Tibial nerve (tissue), 4 donors: ENCODE results near the gene FCHSD2. TPM values are rescaled to one million over a fixed set of nuclear protein-coding genes. Genes with fewer than 3 reads are reported as not detected.
"Not testable (repeated sequence)": the region's sequence is repeated elsewhere in the genome, so short reads cannot be mapped to it uniquely, and the experiment has no call there.

Source experiments
- DNase-seq, 2 donors: peaks; one replicate each; pipeline ENCODE4 v3.0.0-alpha.2; 2019; ENCODE audit warnings: low spot score in 2 of 2
- H3K27ac ChIP-seq, 4 donors: fragments of 200-600 bp; sonication (generic) in 3 of 4; one replicate each; pipeline ENCODE4 v1.5.1; 2017 to 2019; ENCODE audit warnings: mild to moderate bottlenecking in 1 of 4
- H3K27me3 ChIP-seq, 2 donors: fragments of 200-600 bp; sonication (generic) in 1 of 2; one replicate each; pipeline versions ENCODE4 v1.5.1 to v1.6.0; 2017 to 2019
- H3K36me3 ChIP-seq, 3 donors: fragments of 200-600 bp; sonication (generic); one replicate each; pipeline ENCODE4 v1.5.1; 2018 to 2019
- H3K4me1 ChIP-seq, 4 donors: fragments of 200-600 bp; sonication (generic) in 3 of 4; one replicate each; pipeline ENCODE4 v1.5.1; 2017 to 2019
- H3K4me3 ChIP-seq, 4 donors: fragments of 200-600 bp; sonication (generic) in 3 of 4; one replicate each; pipeline ENCODE4 v1.5.1; 2017 to 2019; ENCODE audit warnings: mild to moderate bottlenecking in 1 of 4, moderate library complexity in 1 of 4
- H3K9me3 ChIP-seq, 4 donors: fragments of 200-600 bp; sonication (generic) in 3 of 4; one replicate each; pipeline ENCODE4 v1.5.1; 2017 to 2019
- EP300 ChIP-seq, 2 donors: sonication (generic); formaldehyde crosslinking; IDR thresholded peaks; one replicate each; pipeline ENCODE4 v1.6.1; 2017; ENCODE audit warnings: antibody characterized with exemption in 2 of 2, mild to moderate bottlenecking in 1 of 2
- POLR2A ChIP-seq, 2 donors: fragments of 450-650 bp; IDR thresholded peaks; one replicate each; pipeline ENCODE4 v1.6.1; 2017; ENCODE audit warnings: antibody characterized with exemption in 2 of 2, mild to moderate bottlenecking in 2 of 2, moderate library complexity in 2 of 2
- WGBS, 2 donors: methylation state at CpG; one replicate each; pipeline ENCODE4 v1.1.5; 2018; 5-methylcytosine and 5-hydroxymethylcytosine counted together
- total RNA-seq, 4 donors: library from RNA; depleted of rRNA; stranded (reverse); fragments of >200 nt; gene quantifications; one replicate each; pipeline ENCODE4 v1.1.0, GENCODE V29; 2016
- TF ChIP-seq, protein P1 (sequence below), 5 experiments: fragments of 200-600 bp in 3 of 5; fragments of 450-650 bp in 2 of 5; sonication (generic) in 3 of 5; IDR thresholded peaks; one replicate each; pipeline ENCODE4 v1.5.1; 2016 to 2019; ENCODE audit warnings: antibody characterized with exemption in 5 of 5, mild to moderate bottlenecking in 3 of 5, moderate library complexity in 2 of 5

FCHSD2 gene
- total RNA-seq, 4 donors from 2014 or later = 19.5 to 29.1 (median 22.8) TPM

DNA sequence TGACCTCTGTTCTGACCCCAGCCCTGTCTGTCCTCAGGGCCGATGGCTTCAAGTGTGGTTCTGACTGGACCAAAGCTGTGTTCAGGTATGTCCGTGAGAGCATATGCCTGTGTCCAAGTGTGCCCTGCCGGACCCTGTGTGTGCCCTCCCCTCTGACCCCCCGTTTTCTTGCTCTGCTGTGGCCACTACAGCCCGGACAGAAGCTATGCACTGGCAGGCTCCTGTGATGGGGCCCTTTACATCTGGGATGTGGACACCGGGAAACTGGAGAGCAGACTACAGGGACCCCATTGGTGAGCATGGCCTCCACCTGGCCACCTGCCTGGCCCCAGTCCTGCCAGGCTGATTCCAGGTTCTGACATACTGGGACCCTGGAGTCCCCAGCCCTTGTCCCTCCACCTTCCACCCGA is 313.4 kb downstream of the FCHSD2 start:
- Histone ChIP-seq H3K36me3 (peaks cover 0 to 50% (median 0%) of the 10 kb centered on the region in 3 donors), H3K4me3 (no peak overlapping the region), H3K27ac (peak overlapping the region in 3 of 4 donors; percentile 11 to 54 (median 47)), H3K9me3 (no peaks in the 10 kb centered on the region), H3K27me3 (no peaks in the 10 kb centered on the region), H3K4me1 (peaks cover 0 to 40% (median 14%) of the 10 kb centered on the region in 4 donors)
- 71 to 82% methylated on average over 6 to 7 of the region's 7 CpGs for WGBS, 2 donors
- no peak for DNase-seq
- no peak for TF ChIP-seq EP300 (IDR thresholded peaks at IDR 0.05)
- TF ChIP-seq, protein P1, sequence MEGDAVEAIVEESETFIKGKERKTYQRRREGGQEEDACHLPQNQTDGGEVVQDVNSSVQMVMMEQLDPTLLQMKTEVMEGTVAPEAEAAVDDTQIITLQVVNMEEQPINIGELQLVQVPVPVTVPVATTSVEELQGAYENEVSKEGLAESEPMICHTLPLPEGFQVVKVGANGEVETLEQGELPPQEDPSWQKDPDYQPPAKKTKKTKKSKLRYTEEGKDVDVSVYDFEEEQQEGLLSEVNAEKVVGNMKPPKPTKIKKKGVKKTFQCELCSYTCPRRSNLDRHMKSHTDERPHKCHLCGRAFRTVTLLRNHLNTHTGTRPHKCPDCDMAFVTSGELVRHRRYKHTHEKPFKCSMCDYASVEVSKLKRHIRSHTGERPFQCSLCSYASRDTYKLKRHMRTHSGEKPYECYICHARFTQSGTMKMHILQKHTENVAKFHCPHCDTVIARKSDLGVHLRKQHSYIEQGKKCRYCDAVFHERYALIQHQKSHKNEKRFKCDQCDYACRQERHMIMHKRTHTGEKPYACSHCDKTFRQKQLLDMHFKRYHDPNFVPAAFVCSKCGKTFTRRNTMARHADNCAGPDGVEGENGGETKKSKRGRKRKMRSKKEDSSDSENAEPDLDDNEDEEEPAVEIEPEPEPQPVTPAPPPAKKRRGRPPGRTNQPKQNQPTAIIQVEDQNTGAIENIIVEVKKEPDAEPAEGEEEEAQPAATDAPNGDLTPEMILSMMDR (IDR thresholded peaks at IDR 0.05) = no peak

DNA sequence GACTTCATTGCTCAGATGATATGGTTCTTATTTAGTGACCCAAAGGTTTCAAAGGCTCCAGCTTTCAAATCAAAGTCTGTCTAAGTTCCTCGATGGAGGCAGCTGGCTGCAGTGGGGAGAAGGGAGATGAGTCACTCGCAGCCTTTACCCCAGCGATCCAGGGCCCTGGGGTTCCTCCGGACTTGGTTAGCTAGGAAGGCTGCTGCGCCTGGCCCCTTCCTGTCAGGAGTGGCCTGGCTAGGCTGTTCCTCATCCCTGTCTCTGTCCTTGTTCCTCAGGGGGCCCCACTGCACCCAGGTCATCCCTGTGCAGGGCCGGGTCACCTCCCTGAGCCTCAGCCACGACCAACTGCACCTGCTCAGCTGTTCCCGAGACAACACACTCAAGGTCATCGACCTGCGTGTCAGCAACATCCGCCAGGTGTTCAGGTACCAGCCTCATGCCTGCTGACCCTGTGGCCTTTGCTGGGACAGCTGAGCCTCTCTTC is 314.0 kb downstream of the FCHSD2 start:
- 72% methylated on average over 7 to 11 of the region's 11 CpGs for WGBS, 2 donors
- H3K4me3 ChIP-seq = no peak overlapping the region
- no peaks in the 10 kb centered on the region for H3K9me3 ChIP-seq
- TF ChIP-seq EP300 (IDR thresholded peaks at IDR 0.05) = no peak
- TF ChIP-seq, protein P1 (IDR thresholded peaks at IDR 0.05) = no peak
- no peak for TF ChIP-seq POLR2A (IDR thresholded peaks at IDR 0.05)
- no peak for DNase-seq
- no peaks in the 10 kb centered on the region for H3K27me3 ChIP-seq
- H3K27ac ChIP-seq = peak overlapping the region in 3 of 4 donors; percentile 11 to 54 (median 47)
- H3K4me1 ChIP-seq = peaks cover 0 to 34% (median 10%) of the 10 kb centered on the region in 4 donors
- H3K36me3 ChIP-seq = peaks cover 0 to 50% (median 0%) of the 10 kb centered on the region in 3 donors

GRCh38 chr11:72827656-72828055 is 314.5 kb downstream of the FCHSD2 start:
- H3K4me1 ChIP-seq = peaks cover 0 to 29% (median 8%) of the 10 kb centered on the region in 4 donors
- WGBS, 2 donors = 73 to 79% methylated on average over 11 of the region's 11 CpGs
- H3K27me3 ChIP-seq, H3K4me3 ChIP-seq, H3K9me3 ChIP-seq, DNase-seq: not testable (repeated sequence)
- H3K27ac ChIP-seq = peak overlapping the region in 3 of 4 donors; percentile 11 to 54 (median 47)
- H3K36me3 ChIP-seq = peaks cover 0 to 50% (median 0%) of the 10 kb centered on the region in 3 donors

DNA sequence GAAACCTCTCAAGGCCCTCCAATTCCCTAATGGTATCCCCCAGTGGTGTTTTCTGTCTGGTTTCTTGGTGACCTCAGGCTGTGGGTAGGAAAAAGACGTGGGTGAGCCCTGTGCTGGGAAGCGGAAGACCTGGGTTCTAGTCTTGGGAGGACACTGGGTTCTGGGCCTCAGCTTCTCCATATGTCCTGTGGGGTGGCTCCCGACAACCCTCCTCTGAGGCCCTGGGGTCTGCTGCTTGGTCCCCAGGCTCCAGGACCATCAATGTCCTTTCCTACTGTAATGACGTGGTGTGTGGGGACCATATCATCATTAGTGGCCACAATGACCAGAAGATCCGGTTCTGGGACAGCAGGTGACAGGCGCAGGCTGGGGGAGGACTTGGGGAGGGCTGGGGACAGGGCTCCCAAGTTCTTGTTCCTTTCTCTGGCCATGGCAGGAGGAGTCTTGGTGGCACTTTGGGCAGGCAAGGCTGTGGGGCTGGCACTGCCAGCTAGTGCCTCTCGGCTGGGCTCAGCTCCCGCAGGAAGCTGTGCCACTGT is 315.1 kb downstream of the FCHSD2 start:
- no peak overlapping the region for H3K27ac ChIP-seq
- H3K4me3 ChIP-seq = no peak overlapping the region
- H3K27me3 ChIP-seq = no peaks in the 10 kb centered on the region
- no peak for TF ChIP-seq POLR2A (IDR thresholded peaks at IDR 0.05)
- TF ChIP-seq, protein P1 (IDR thresholded peaks at IDR 0.05) = no peak
- no peak for TF ChIP-seq EP300 (IDR thresholded peaks at IDR 0.05)
- H3K4me1 ChIP-seq = peaks cover 0 to 29% (median 7%) of the 10 kb centered on the region in 4 donors
- 90 to 93% methylated on average over 8 of the region's 8 CpGs for WGBS, 2 donors
- peaks cover 0 to 50% (median 0%) of the 10 kb centered on the region in 3 donors for H3K36me3 ChIP-seq
- no peaks in the 10 kb centered on the region for H3K9me3 ChIP-seq
- no peak for DNase-seq

DNA sequence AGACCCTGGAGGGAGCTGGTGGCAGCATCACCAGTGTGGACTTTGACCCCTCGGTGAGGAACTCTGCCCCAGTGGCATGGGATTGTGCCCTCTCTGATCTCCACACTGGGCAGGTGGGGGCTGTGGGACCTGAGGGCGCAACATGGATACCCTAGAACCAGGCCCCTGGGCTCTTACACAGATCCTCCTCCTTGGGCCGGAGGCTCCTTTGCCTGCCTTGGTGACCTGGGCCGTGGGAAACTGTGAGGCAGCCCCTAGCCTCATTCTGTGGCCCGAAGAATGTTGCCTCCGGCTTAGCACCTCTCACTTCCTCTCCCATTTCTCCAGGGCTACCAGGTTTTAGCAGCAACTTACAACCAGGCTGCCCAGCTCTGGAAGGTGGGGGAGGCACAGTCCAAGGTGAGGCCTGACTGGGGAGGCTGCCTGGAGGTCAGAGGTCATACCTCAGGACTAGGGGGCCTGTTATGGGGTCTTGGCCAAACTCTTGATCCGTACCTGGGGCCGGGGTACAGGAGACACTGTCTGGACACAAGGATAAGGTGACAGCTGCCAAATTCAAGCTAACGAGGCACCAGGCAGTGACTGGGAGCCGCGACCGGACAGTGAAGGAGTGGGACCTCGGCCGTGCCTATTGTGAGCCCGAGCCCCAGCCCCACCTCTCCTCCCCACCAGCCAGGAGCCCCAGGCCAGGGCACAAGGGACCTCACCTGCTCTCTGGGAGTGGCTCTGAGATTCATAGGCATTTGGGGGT is 315.8 kb downstream of the FCHSD2 start:
- Histone ChIP-seq H3K4me3 (no peak overlapping the region), H3K36me3 (peaks cover 0 to 50% (median 0%) of the 10 kb centered on the region in 3 donors), H3K9me3 (no peaks in the 10 kb centered on the region), H3K4me1 (peaks cover 0 to 29% (median 8%) of the 10 kb centered on the region in 4 donors), H3K27ac (no peak overlapping the region), H3K27me3 (no peaks in the 10 kb centered on the region)
- TF ChIP-seq EP300 (IDR thresholded peaks at IDR 0.05) (no peak), POLR2A (IDR thresholded peaks at IDR 0.05) (no peak)
- TF ChIP-seq, protein P1 (IDR thresholded peaks at IDR 0.05) = no peak
- 80 to 89% methylated on average over 14 to 15 of the region's 15 CpGs for WGBS, 2 donors
- DNase-seq = no peak
